ENCODE results near the gene ATG10.

The ATG10 gene

GRCh38 chr5:82168294-82168693 lies 196.5 kb downstream of the ATG10 start:
- FAIRE-seq: no peak

- no peak for FAIRE-seq
Observed at GRCh38 chr5:82169892-82170291, 198.1 kb downstream of the ATG10 start.

GRCh38 chr5:82174128-82174918 lies 202.5 kb downstream of the ATG10 start:
- peak; percentile 100 for FAIRE-seq

GRCh38 chr5:82174919-82175219 lies 203.0 kb downstream of the ATG10 start:
- FAIRE-seq: no peak

- no peak for FAIRE-seq
Observed at GRCh38 chr5:82176115-82176814, 204.4 kb downstream of the ATG10 start.

GRCh38 chr5:82178378-82178777 lies 206.6 kb downstream of the ATG10 start:
- no peak for FAIRE-seq

- FAIRE-seq: no peak
Observed at GRCh38 chr5:82182662-82183061, 210.8 kb downstream of the ATG10 start.

- FAIRE-seq: no peak
Observed at GRCh38 chr5:82183828-82184227, 212.0 kb downstream of the ATG10 start.

GRCh38 chr5:82185851-82186250 lies 214.0 kb downstream of the ATG10 start:
- no peak for FAIRE-seq

GRCh38 chr5:82197550-82197949 lies 225.7 kb downstream of the ATG10 start:
- no peak for FAIRE-seq

- FAIRE-seq: no peak
Observed at GRCh38 chr5:82204567-82204966, 232.7 kb downstream of the ATG10 start.

GRCh38 chr5:82205005-82205404 lies 233.2 kb downstream of the ATG10 start:
- FAIRE-seq: no peak

GRCh38 chr5:82208371-82208770 lies 236.5 kb downstream of the ATG10 start:
- FAIRE-seq: no peak

- no peak for FAIRE-seq
Observed at GRCh38 chr5:82211855-82212572, 240.2 kb downstream of the ATG10 start.

- no peak for FAIRE-seq
Observed at GRCh38 chr5:82217917-82218316, 246.1 kb downstream of the ATG10 start.

- no peak for FAIRE-seq
Observed at GRCh38 chr5:82218374-82219156, 246.7 kb downstream of the ATG10 start.

- no peak for FAIRE-seq
Observed at GRCh38 chr5:82221020-82221419, 249.2 kb downstream of the ATG10 start.

- no peak for FAIRE-seq
Observed at GRCh38 chr5:82222597-82223574, 251.1 kb downstream of the ATG10 start.

- FAIRE-seq: peak; percentile 93
Observed at GRCh38 chr5:82225525-82226172, 253.8 kb downstream of the ATG10 start.

- FAIRE-seq: no peak
Observed at GRCh38 chr5:82234885-82235284, 263.1 kb downstream of the ATG10 start.

GRCh38 chr5:82244151-82244550 lies 272.3 kb downstream of the ATG10 start:
- no peak for FAIRE-seq
